Forelimb muscle (tissue), 1 donor: ENCODE measurements around the gene STIL. TPM values are rescaled to one million over a fixed set of nuclear protein-coding genes. Genes with fewer than 3 reads are reported as not detected.

ENCODE experiments used
- DNase-seq: peaks from one replicate; pipeline ENCODE4 v3.0.0-alpha.2; 2013; ENCODE audit warnings: low read depth
- polyA plus RNA-seq: library from polyadenylated mRNA; unstranded; fragments of 120-200 nt; gene quantifications from one replicate; pipeline ENCODE4 v1.2.1, GENCODE V29; 2013; ENCODE audit not compliant: insufficient read length

The STIL gene
- polyA plus RNA-seq, 1 donor = 3.4 TPM

GRCh38 chr1:47235241-47235681 lies 78.7 kb downstream of the STIL start:
- no peak for DNase-seq

- no peak for DNase-seq
Observed at GRCh38 chr1:47233186-47233585, 80.8 kb downstream of the STIL start.

GRCh38 chr1:47232187-47232874 lies 81.6 kb downstream of the STIL start, which contains the start of gene TAL1:
Gene TAL1, minus strand, starts transcription at chr1:47232225. Its CDS starts 6,337 bp downstream, at chr1:47225888.
- DNase-seq = no peak

GRCh38 chr1:47231301-47232186 lies 82.4 kb downstream of the STIL start:
- no peak for DNase-seq

GRCh38 chr1:47230692-47231300 lies 83.2 kb downstream of the STIL start:
- DNase-seq = no peak

- no peak for DNase-seq
Observed at GRCh38 chr1:47229886-47230691, 83.9 kb downstream of the STIL start.

- DNase-seq = no peak
Observed at GRCh38 chr1:47229031-47229885, 84.7 kb downstream of the STIL start.

GRCh38 chr1:47228644-47229030 lies 85.3 kb downstream of the STIL start:
- no peak for DNase-seq

- no peak for DNase-seq
Observed at GRCh38 chr1:47227341-47228232, 86.4 kb downstream of the STIL start.

GRCh38 chr1:47226839-47227215 lies 87.1 kb downstream of the STIL start:
- no peak for DNase-seq

- DNase-seq = no peak
Observed at GRCh38 chr1:47226121-47226838, 87.7 kb downstream of the STIL start.

- no peak for DNase-seq
Observed at GRCh38 chr1:47225430-47226100, 88.4 kb downstream of the STIL start.

- DNase-seq = no peak
Observed at GRCh38 chr1:47224676-47225399, 89.1 kb downstream of the STIL start.

GRCh38 chr1:47223921-47224675 lies 89.8 kb downstream of the STIL start:
- DNase-seq = no peak

GRCh38 chr1:47223174-47223920 lies 90.6 kb downstream of the STIL start:
- no peak for DNase-seq

GRCh38 chr1:47222476-47222875 lies 91.5 kb downstream of the STIL start:
- no peak for DNase-seq
